ENCODE results near the gene ARHGAP15.

GRCh38 chr2:143157001-143157400 lies 27.8 kb downstream of the ARHGAP15 start:
- TF ChIP-seq CTCF (IDR thresholded peaks at IDR 0.05; ENCODE audit: low read length) = no peak
- no peak for TF ChIP-seq EZH2 (IDR thresholded peaks at IDR 0.05; ENCODE audit: borderline replicate concordance, low read length)
